KBM-7 (cell line): ENCODE data around the gene CCN6.
"Not testable (repeated sequence)": the region's sequence is repeated elsewhere in the genome, so short reads cannot be mapped to it uniquely, and the experiment has no call there.

Source experiments
- DNase-seq: peaks from one replicate; pipeline ENCODE4 v3.0.0-alpha.2; 2015
- in situ Hi-C: fragments of 300-500 bp; cut with MboI; formaldehyde crosslinking; loops from 2 replicates; pipeline ENCODE4 v1.14.3; 2020; ENCODE audit warnings: low sequenced_read_pairs, low pct_unique_long_range_greater_than_20kb, mixed read lengths

CCN6 gene

DNA sequence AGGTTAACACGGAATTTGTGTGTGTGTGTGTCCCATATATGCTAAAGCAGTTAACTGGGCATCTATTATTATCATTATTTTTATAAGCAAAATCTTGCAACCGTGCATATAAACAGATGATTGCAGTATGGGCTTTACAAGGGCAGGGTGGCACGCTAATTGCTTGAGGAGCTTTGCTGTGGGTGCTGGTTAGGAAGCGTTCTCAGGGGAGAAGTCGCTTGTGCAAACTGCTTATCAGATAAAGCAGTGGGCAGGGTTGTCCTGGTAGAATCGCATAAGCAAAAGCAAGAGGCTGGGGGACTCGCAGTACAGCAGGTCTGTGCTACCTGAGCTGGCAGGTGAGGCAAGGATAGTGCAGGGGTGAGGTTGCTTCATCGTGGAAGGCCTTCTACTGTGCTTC, 9.7 kb upstream of the CCN6 start:
- in situ Hi-C loops, result no loop called here
- no peak for DNase-seq

DNA sequence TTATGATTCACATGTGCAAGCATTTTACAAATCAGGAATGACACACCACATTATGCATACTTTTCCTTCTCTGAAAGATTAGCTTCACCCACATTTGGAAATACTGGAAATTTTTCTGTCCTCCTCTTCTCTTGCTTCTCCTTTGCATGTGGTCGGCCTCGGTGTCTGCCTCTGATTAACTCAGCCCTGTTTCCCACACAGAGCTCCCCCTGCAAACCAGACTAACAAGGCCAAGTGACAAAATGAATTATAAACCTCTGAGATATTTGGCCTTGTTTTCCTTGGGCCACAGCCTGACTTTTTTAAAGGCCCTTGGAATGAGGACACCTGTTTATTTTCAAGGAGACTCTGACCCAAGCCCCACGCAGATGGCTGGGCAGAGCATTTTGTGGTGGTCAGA, 9.0 kb upstream of the CCN6 start:
- in situ Hi-C loops, result no loop called here
- DNase-seq, result no peak

DNA sequence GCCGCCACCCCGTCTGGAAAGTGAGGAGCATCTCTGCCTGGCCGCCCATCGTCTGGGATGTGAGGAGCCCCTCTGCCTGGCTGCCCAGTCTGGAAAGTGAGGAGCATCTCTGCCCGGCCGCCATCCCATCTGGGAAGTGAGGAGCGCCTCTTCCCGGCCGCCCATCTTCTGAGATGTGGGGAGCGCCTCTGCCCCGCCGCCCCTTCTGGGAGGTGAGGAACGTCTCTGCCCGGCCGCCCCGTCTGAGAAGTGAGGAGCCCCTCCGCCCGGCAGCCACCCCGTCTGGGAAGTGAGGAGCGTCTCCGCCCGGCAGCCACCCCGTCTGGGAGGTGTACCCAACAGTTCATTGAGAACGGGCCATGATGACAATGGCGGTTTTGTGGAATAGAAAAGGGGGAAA, 6.4 kb upstream of the CCN6 start:
- DNase-seq, in situ Hi-C loops: not testable (repeated sequence)

DNA sequence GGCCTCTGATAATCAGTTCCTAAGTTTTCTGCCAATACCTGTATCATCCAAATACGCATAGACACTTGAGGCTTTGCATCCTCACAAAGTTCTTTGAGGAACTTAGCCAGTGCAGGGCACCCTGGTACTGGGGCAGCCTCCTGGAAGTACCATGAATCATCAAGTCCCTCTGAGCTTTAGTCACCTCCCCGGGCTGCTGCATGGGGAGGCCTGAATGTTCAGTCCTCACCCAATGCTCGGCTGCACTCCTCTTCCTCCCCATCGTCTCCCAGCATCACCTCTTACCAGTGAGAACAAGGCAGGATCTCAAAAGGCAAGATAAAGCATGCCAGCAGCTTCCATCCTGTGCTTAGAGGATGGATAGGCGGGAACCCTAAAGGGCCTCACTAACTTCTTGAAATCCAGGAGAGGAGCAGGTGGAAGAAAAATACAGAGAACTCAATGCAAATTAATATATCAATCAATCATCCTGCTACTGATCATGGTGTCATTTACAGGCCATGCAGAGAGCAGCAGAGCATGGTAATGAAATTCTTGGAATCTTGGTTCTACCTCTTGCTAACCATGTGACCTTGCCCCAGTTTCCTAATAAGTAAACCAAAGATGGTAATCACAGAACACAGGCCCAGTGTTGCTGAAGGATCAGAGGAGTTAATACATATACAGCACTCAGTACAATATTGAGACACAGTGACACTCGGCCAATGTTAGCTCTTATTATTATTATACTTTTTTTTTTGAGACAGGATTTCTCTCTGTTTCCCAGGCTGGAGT, 4.7 kb upstream of the CCN6 start:
- no peak for DNase-seq
- in situ Hi-C loops, result no loop called here

DNA sequence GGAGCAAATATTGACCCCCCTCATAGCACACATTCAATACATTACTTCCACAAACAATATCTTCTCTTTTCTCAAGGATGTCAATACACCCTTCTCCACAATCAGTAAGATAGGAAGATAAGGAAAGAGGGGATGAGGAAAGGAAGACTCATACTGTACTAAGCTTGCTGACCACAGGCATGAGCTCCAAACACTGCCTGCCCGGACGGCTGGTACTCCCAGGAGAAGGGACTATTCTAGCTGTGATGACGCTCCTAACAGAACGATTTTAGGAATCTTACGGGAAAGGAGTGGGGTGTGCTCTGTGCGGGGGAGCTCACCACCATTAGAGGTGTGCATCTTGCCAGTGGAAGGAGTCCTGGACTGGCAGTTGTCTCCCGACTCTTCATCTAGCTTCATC, 3.9 kb upstream of the CCN6 start:
- DNase-seq, result no peak
- in situ Hi-C loops, result no loop called here

DNA sequence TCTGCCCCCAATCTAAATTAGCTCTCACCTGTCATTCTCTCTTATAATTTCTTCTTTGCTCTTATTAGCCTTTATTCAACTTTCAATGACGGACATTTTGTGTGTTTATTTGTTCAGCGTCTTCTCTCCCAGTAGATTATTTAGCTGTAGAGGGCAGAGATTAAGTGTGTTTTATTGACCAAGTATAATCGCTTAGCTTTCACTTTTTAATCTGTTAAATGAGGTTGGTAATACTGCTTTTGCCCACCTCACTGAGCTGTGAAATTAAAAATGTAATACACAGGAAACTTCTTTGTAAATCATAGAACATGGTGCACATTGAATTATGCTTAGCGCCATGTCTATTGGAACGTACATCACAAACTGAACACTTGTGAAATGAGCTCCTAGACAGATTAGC, 3.5 kb upstream of the CCN6 start:
- DNase-seq, result no peak

DNA sequence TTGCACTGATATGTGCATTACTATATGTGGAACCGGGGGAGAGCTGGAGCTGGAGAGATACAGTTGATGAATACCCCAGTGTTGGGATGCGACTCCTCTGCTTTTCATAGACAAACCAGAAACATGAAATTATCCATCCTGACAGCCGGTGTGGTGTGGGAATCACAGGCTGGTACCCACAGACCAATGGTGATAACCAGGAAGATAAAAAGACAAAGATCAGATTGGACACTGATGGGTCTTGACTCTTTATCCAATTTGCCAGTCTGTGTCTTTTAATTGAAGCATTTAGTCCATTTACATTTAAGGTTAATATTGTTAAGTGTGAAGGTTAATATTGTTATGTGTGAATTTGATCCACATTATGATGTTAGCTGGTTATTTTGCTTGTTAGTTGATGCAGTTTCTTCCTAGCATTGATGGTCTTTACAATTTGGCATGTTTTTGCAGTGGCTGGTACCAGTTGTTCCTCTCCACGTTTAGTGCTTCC, 2.6 kb upstream of the CCN6 start:
- DNase-seq, in situ Hi-C loops: not testable (repeated sequence)

More for the DNA sequence above, 3.5 kb upstream of the CCN6 start:
- in situ Hi-C loops, result no loop called here

DNA sequence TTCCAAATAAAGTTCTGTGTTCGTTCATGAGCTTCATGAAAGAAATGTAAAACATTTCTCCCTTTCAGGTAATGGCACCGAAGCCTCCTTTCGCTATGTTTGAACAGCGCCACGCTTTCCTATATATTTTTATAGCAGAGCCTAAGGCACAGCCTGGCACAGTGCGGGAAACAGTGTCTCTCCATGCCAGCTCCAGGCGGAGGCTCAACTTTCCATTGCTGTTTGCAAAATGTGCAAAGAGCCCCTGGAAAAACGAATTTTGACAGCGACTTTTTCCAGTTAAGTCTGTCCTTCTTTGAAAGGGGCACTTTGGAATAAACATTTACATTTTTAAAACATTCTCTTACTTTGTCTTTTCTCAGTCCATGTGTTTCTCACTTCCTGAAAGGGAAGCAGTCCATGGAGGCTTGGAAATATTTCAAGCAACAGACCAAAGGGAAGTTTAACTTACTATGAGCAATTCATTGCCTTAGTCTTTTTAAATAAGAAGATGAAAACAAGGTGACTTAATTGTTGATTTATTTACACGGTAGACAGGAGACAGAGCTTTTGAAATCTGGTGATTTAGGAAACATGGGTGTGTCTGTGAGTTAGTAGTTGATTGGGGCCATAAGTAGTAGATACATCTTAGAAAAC, 769 bp downstream of the CCN6 start:
- no peak for DNase-seq
- in situ Hi-C loops, result no loop called here

DNA sequence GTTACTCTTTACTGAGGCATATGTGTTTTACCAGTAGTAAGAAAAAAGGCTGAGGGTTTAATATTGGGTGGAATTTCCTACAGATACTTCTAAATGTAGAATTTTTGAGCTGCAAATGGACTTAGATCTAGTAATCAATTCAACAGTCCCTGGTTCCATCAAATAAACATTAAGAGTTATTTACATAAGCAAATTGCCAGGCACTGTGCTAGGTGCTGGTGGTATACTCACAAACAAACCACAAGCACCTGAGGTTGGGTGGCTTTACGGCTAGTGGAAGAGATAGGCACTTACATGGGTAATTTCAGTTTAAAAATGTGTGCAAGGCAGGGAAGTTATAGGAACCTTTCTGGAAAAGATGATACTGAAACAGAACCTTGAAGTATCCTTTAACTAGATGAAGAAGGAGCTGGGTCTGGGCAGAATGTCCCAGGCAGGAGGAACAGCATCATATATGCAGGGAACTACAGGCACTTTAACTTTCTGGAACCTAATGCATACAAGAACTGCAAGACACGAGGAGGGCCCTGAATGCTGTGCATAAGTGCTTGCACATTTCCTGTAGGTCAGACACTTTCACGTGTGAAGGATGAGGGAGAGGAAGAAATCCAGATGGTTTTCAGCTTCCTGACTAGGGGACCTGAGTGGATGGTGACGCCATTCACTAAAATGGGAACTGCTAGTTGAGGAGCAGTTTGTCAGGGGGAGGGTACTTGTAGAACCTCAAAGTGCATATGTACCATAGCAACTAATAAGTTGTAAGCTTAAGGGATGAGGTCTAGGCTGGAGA, 4.5 kb downstream of the CCN6 start:
- DNase-seq, result peak; percentile 20

DNA sequence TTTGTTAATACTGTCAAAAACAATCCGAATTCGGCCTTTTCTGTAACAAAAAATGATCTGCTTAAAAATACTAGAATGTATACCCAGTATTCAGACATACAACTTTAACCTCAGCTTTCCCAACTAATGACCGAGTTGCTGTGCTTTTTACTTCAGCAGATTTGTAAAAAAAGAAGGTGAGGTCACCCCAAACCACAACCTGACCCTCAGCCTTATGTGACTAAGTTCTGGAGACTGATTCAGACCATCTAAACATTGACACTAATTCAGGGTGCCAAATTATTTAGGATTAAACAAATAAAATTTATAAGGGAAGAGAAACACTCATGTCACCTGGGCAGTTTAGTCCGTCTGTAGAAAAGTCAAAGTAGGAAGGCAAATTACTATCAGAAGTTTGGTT, 7.7 kb downstream of the CCN6 start:
- no peak for DNase-seq
- in situ Hi-C loops, result no loop called here

More for the DNA sequence above, 4.5 kb downstream of the CCN6 start:
- in situ Hi-C loops, result no loop called here

DNA sequence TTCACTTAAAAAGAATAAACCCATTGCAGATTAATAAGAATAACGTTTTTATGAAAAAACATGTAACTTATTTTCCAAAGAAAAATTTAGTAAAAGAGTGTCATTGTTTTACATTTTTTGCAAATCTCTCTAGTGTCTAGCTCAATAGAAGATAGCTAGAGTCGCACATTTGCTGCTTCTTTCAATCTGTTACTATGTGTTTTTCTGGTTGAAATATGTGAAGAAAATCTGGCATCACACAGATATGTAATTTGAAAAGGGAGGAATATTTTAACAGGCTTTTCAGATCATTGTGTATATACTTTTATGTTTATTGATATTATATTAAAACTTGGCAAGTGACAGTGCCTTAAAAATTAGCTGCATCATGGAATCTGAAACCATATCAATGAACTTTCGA, 9.1 kb downstream of the CCN6 start:
- in situ Hi-C loops, result no loop called here
- no peak for DNase-seq

DNA sequence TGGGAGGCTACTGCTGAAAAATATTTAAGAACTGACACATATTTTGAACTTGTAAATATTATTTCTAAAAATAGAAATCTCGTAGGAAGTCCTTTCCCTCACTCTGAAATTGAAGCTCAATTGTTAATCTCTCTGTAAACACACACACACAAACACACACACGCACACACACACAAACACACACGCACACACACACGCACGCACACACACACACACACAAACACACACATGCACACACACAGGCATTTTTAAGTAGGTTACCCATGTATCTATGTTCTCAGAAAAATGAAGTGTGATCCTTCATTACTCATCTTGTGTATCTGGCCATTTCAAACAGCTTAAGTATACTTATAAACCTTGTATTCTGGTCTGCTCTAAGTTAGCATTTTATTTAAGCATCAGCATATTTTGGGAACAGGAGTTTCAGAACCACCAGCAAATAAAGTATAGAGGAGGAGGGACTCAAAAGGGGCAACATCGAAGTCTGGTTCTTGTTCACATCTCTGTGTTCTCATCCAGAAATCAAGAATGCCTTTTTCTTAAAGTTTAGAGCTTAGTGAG, 11.6 kb downstream of the CCN6 start:
- no peak for DNase-seq
- in situ Hi-C loops, result no loop called here

DNA sequence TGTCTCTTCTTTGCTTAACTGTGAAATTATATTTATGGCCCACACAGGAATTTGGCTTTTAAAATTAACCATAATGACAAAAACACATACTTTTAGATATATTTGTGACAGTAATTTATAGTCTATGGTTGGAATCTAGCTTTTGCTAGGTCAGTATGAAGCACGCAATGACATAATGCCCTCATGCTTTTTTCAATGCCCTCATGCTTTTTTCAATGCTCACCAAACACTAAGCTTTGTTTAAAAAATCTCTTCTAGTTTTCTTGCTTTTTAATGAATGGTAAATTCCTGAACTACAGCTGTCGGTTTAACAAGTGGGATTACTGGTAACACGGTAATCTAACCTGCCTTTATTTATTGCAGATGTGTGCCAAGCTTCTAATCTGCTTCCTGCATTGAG, 12.7 kb downstream of the CCN6 start:
- in situ Hi-C loops, result no loop called here
- DNase-seq, result no peak

DNA sequence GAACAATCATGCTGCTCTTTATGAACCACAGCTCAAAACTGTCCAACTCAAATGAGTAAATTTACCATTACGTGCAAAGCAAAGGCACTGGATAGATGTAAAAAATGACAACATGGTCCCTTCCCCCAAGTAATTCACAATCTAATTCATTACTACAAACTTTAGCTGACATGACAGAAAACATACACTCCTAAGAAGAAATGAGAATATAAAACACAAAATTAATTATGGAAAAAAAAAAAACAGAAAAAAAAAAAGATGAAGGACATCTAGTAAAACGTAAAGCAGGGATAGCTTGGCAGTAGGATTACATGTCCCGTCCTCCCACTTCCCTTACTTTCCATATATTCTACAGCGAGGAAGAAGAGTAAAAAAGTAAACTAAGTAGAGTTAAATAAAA, 27.7 kb downstream of the CCN6 start:
- in situ Hi-C loops, result no loop called here
- DNase-seq, result no peak

DNA sequence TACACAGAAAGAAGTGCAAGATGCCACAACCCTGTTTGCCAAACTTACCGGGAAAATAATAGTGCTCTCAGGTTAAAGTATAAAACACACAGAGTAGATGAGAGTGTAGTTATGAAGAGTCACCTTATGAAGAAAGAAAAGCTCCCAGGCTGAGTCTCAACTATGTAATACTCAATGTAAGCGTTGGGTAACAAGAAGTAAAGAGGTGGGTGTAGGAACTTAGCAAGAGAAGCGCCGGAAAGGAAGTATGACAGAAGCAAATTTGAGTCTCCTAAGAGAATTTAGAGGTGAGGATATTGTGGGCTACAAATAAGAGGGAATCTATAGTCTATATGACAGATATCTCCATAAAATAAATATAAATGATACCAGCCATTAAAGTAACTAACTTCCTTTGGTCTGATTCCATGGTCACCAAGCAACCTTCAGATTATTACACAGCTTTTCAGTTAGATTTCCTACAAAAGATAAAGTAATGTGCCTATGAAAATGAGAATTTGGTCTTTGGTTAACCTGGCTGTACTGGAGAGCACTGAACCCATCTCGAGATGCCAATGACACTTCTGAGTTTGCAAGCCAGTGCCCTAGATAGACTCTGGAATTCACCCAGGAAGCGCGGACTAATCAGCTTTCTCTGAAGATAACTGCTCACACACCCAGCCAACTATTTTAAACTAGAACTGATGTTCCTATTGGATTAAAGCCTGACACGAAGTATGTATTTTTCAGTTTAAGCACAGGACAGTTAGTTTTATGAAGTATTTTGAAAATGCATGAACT, 31.6 kb downstream of the CCN6 start:
- DNase-seq, result no peak
- in situ Hi-C loops, result no loop called here

DNA sequence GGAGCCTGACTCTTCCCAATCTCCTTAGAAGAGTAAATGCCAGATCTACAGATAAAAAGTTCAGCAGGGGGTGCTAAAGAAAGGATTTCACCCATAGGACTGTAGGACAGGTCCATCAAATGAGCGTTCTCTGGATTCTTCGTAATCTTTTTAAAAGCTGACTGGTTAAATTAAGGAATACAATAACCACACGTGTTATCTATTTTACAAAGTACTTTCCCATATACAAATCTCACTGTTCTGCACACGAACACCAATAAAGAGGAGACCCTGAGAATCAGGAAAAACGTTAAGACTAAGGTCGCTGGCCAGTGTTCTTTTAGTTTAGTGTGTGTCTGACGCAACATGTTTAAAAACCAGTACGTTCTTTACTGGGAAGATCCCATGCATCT, 32.8 kb downstream of the CCN6 start:
- DNase-seq, result peak; percentile 60
- in situ Hi-C loops, result no loop called here

DNA sequence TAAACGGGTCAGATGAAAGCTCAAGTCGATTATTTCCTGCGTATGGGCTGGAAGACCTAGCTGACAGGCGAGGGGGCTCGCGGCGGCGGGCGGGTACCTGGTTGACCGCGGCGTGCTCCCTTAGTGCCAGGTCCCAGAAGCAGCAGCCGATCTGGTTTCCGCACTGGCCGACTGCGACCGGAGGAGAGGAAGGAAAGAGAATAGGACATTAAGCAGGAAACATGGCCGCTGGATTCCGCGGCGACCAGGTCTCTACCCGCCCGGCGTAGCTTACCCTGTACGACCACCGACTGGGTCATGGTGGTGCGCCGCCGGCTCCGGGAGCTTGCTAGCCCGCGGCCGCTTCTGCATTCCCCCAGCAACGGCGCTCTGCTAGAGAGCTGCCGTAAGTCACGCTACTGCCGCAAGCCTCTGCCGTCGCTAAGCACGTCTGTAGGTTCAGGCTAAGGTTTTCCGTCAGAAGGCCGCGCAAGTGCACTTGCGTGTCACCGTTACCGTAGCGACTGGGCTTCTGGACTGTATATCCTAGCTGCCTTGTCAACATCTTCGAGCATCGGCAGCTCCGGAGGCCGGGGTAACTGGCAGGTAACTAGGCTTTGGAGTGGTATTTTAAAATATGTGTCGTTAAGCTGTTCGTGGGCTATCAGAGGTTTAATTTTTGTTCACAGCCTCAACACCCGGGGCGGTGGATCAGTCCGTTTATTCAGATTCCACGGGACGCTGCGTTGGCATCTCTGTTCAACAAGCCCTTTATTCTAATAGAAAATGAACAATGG, 33.4 kb downstream of the CCN6 start, which contains the start of the genes FAM229B and TUBE1:
Gene FAM229B, plus strand, starts transcription at position 456 of the 776 bp plus-strand sequence. CDS start 11,693 bp downstream, outside the sequence.
Gene TUBE1, minus strand, starts transcription at position 347 of the 776 bp plus-strand sequence. Its CDS starts 48 bp downstream, at position 299.
- in situ Hi-C loops, result no loop called here
- DNase-seq, result peak; percentile 94

DNA sequence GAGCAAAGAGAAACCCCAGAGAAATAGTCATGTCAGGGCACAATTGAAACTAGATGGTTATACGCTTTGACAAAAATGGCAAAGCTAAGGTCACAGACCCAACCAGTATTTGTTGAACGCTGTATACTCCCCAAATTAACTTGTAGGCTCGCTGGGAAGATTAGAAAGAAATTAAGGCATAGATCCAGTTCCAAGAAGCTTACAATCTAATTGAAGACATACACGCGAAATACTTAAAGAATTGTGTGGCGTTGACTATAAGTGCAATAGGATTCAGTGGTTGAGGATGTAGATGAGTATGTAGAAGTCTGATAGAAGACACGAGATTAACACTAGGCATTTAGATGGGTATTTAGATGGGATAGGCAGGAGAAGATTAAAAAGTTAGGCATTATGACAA, 34.0 kb downstream of the CCN6 start:
- in situ Hi-C loops, result no loop called here
- DNase-seq, result no peak
